K562 (cell line): ENCODE data around the gene AFF3. TPM values are rescaled to one million over a fixed set of nuclear protein-coding genes. Genes with fewer than 3 reads are reported as not detected.

Experiments used
- ATAC-seq: fragments of 200-7000 bp; cut with Tn5 transposase; 3 replicates; pipeline ENCODE4 v1.9.1; 2020; ENCODE audit warnings: moderate library complexity
- Bru-seq: library from RNA; stranded (reverse); fragments of 400-500 nt; gene quantifications from one replicate; lab custom pipeline; 2021; lab: Mats Ljungman, UMichigan
- BruChase-seq, 2 experiments: library from RNA; stranded (reverse); fragments of 400-500 nt; gene quantifications; one replicate each; lab custom pipeline; 2021; lab: Mats Ljungman, UMichigan
- BruUV-seq: library from RNA; stranded (reverse); fragments of 400-500 nt; replicated peaks from 2 replicates; lab custom pipeline; 2021; lab: Mats Ljungman, UMichigan
- CTCF ChIA-PET: fragments of 300-600 bp; formaldehyde crosslinking; extraction: SDS; loops from one replicate; lab custom pipeline; 2021; ENCODE audit warnings: low intra/inter-chr PET ratio; lab: Yijun Ruan, JAX
- POLR2A ChIA-PET: fragments of 300-600, 350-650 bp; sonication (Branson Sonifier 250); formaldehyde crosslinking; extraction: SDS; loops from one replicate; lab custom pipeline; 2021; ENCODE audit warnings: antibody characterized with exemption, inconsistent platforms; lab: Yijun Ruan, JAX
- DNase-seq, 4 experiments: peaks; one replicate each; pipeline versions ENCODE4 v3.0.0 to v3.0.0-alpha.2; 2011 to 2018; ENCODE audit warnings: low spot score in 3 of 4, mixed read lengths in 3 of 4; ENCODE audit errors: extremely low read depth in 1 of 4
- FAIRE-seq: peaks from 2 replicates; lab custom pipeline; 2011; peaks lifted over from hg19 to GRCh38; lab: Jason Lieb, UNC
- H2AFZ ChIP-seq: 2 replicates; pipeline ENCODE4 v1.6.0; 2011; ENCODE audit warnings: low read depth, low read length, control low read depth, inconsistent platforms
- H3K27ac ChIP-seq: fragments of 200-600 bp; 3 replicates; pipeline ENCODE4 v1.8.0; 2011; ENCODE audit warnings: low read depth, mild to moderate bottlenecking, control low read depth, inconsistent platforms, low read length, moderate library complexity, mixed read lengths; ENCODE audit errors: extremely low read depth
- H3K27me3 ChIP-seq, 2 experiments: fragments of 300-600 bp in 1 of 2; 2 replicates in 1 of 2; 3 replicates in 1 of 2; pipeline versions ENCODE4 v1.6.0 to v1.8.0; 2011; ENCODE audit warnings: inconsistent platforms in 2 of 2, low read length in 2 of 2, mild to moderate bottlenecking in 1 of 2, mixed read lengths in 1 of 2, moderate library complexity in 1 of 2; ENCODE audit not compliant: control insufficient read depth in 2 of 2, insufficient read depth in 2 of 2
- H3K36me3 ChIP-seq: fragments of 300-600 bp; 3 replicates; pipeline ENCODE4 v1.8.0; 2011; ENCODE audit warnings: mild to moderate bottlenecking, low read length, inconsistent platforms; ENCODE audit not compliant: control insufficient read depth, insufficient read depth
- H3K4me1 ChIP-seq, 2 experiments: fragments of 200-600 bp in 1 of 2; replicated peaks in 1 of 2; 2 replicates in 1 of 2; 3 replicates in 1 of 2; pipeline versions ENCODE4 v1.5.1 to v1.8.0; 2011; ENCODE audit warnings: inconsistent platforms in 2 of 2, low read length in 2 of 2, mild to moderate bottlenecking in 1 of 2, mixed read lengths in 1 of 2, moderate library complexity in 1 of 2; ENCODE audit not compliant: control insufficient read depth in 2 of 2, insufficient read depth in 2 of 2
- H3K4me2 ChIP-seq: 2 replicates; pipeline ENCODE4 v1.6.1; 2011; ENCODE audit warnings: low read length, control low read depth, inconsistent platforms, mixed read lengths; ENCODE audit not compliant: insufficient read depth
- H3K4me3 ChIP-seq: fragments of 200-600 bp; sonication (generic), shearing (Covaris generic); 2 replicates; pipeline ENCODE4 v1.5.1; 2016; ENCODE audit warnings: control low read depth, inconsistent platforms
- H3K79me2 ChIP-seq: fragments of 200-600 bp; 3 replicates; pipeline ENCODE4 v1.8.0; 2011; ENCODE audit warnings: low read length, inconsistent platforms; ENCODE audit not compliant: control insufficient read depth, insufficient read depth
- H3K9ac ChIP-seq, 2 experiments: 2 replicates each; pipeline versions ENCODE4 v1.6.0 to v1.6.1; 2011; ENCODE audit warnings: low read depth in 2 of 2, low read length in 2 of 2, control low read depth in 1 of 2, inconsistent platforms in 1 of 2, mild to moderate bottlenecking in 1 of 2, mixed read lengths in 1 of 2; ENCODE audit not compliant: insufficient read depth in 1 of 2
- H3K9me1 ChIP-seq: one replicate; pipeline ENCODE4 v1.6.0; 2011; ENCODE audit warnings: inconsistent platforms, mild to moderate bottlenecking, low read length, moderate library complexity; ENCODE audit not compliant: control insufficient read depth, insufficient read depth
- H3K9me3 ChIP-seq: replicated peaks from 2 replicates; pipeline ENCODE4 v1.5.1; 2011; ENCODE audit warnings: low read depth, low read length, inconsistent platforms; ENCODE audit not compliant: control insufficient read depth, insufficient read depth
- H4K20me1 ChIP-seq: replicated peaks from 2 replicates; pipeline ENCODE4 v1.6.1; 2011; ENCODE audit warnings: low read length, inconsistent platforms, mixed read lengths; ENCODE audit not compliant: control insufficient read depth, insufficient read depth
- ETS1 ChIP-seq: conservative IDR thresholded peaks from 2 replicates; pipeline ENCODE4 v1.6.1; 2011; ENCODE audit warnings: low read depth, mild to moderate bottlenecking, low read length; ENCODE audit not compliant: control insufficient read depth
- ILF3 ChIP-seq: fragments of 450-650 bp; IDR thresholded peaks from 2 replicates; pipeline ENCODE4 v1.6.1; 2018; ENCODE audit warnings: antibody characterized with exemption, mild to moderate bottlenecking, moderate library complexity, borderline replicate concordance
- POLR2B ChIP-seq: fragments of 450-650 bp; IDR thresholded peaks from 2 replicates; pipeline ENCODE4 v1.6.1; 2018; ENCODE audit warnings: low read depth; ENCODE audit not compliant: partially characterized antibody
- ZNF518B ChIP-seq: fragments of 250-450 bp; sonication (Bioruptor Pico); IDR thresholded peaks from 2 replicates; pipeline ENCODE4 v1.5.0; 2021; ENCODE audit warnings: mild to moderate bottlenecking, moderate library complexity
- WGBS: fragments of 100-300 bp; shearing (Covaris generic); methylation state at CpG from one replicate; pipeline ENCODE4 v1.1.6; 2016; ENCODE audit warnings: low coverage, mixed read lengths; ENCODE audit not compliant: insufficient coverage; ENCODE audit errors: missing lambda C conversion rate; 5-methylcytosine and 5-hydroxymethylcytosine counted together
- in situ Hi-C: fragments of 300-500 bp; cut with MboI; formaldehyde crosslinking; loops from 4 replicates; pipeline ENCODE4 v1.15.0; 2018; ENCODE audit warnings: inconsistent platforms, mixed read lengths
- intact Hi-C: fragments of 100-400 bp; cut with micrococcal nuclease; formaldehyde crosslinking; loops from 2 replicates; pipeline ENCODE4 v1.14.2; 2022
- long read RNA-seq, 3 experiments: library from polyadenylated mRNA in 2 of 3; library from RNA in 1 of 3; unstranded in 2 of 3; stranded (forward) in 1 of 3; transcript quantifications; one replicate each; pipeline ENCODE4 v2.0.0, GENCODE V29; 2019 to 2022
- polyA minus RNA-seq, 3 experiments: library from RNA; depleted of rRNA, polyadenylated mRNA; stranded (reverse); fragments of >200 nt; gene quantifications; 2 replicates each; pipeline ENCODE4 v1.2.3, GENCODE V29; 2011
- polyA plus RNA-seq, 8 experiments: library from polyadenylated mRNA; depleted of rRNA in 4 of 8; stranded (reverse) in 5 of 8; unstranded in 3 of 8; fragments of >200 nt; fragmentation: Nextera tagmentation in 2 of 8; fragmentation: Illumina TruSeq in 1 of 8; extraction: Ambion mirVana in 2 of 8; extraction: Trizol in 1 of 8; gene quantifications; 2 replicates each; pipeline versions ENCODE4 v1.2.1 to v1.2.3, GENCODE V29; 2011 to 2014; ENCODE audit warnings: inconsistent platforms in 1 of 8, missing spikeins in 1 of 8
- total RNA-seq, 7 experiments: library from RNA; depleted of rRNA in 6 of 7; stranded (reverse); fragments of >200 nt in 6 of 7; fragmentation: Illumina TruSeq in 2 of 7; extraction: Trizol in 2 of 7; gene quantifications; 2 replicates each; pipeline versions ENCODE4 v1.2.1 to v1.2.3, GENCODE V29; 2011 to 2021; ENCODE audit warnings: low replicate concordance in 1 of 7

Gene AFF3
- total RNA-seq (2011; cell fraction: chromatin; rRNA removed; ENCODE audit: low replicate concordance), result not detected in 2 replicates
- total RNA-seq (2011; cell fraction: nucleolus; rRNA removed), result not detected in 2 replicates
- total RNA-seq (2011; cell fraction: nucleoplasm; rRNA removed), result not detected in 2 replicates
- total RNA-seq (2014; rRNA removed) (not detected in 2 replicates), total RNA-seq (2014; rRNA removed; fragmentation: Illumina TruSeq; extraction: Trizol) (not detected in 2 replicates), total RNA-seq (2015; rRNA removed; fragmentation: Illumina TruSeq; extraction: Trizol) (0.04 and 0.11 TPM in 2 replicates), total RNA-seq (2021) (0.02 and 0.11 TPM in 2 replicates), polyA plus RNA-seq (2011; rRNA removed) (not detected in 2 replicates), polyA plus RNA-seq (2014; fragmentation: Illumina TruSeq; extraction: Trizol) (not detected in 2 replicates), polyA plus RNA-seq (2014; fragmentation: Nextera tagmentation; extraction: Ambion mirVana) (not detected), polyA plus RNA-seq (2014; rRNA removed) (not detected in 2 replicates), polyA minus RNA-seq (2011; rRNA and poly(A)+ RNA removed) (not detected in 2 replicates), Bru-seq, nascent RNA (percentile 8 among the genes with signal in this experiment), BruChase-seq, experiment 1, labeled RNA remaining after a 2-hour chase (percentile 6 among the genes with signal in this experiment), BruChase-seq, experiment 2, labeled RNA remaining after a 6-hour chase (percentile 8 among the genes with signal in this experiment)
- polyA plus RNA-seq (2011; cell fraction: cytosol; rRNA removed), result not detected in 2 replicates
- polyA plus RNA-seq (2011; cell fraction: nucleus; rRNA removed), result not detected in 2 replicates
- polyA plus RNA-seq (2012), result under 0.01 and 0.03 TPM in 2 replicates
- polyA minus RNA-seq (2011; cell fraction: cytosol; rRNA and poly(A)+ RNA removed), result not detected in 2 replicates
- polyA minus RNA-seq (2011; cell fraction: nucleus; rRNA and poly(A)+ RNA removed), result not detected in 2 replicates
- long read RNA-seq, experiment 1, result 0 reads
- long read RNA-seq, experiment 2, result 0 reads
- long read RNA-seq, experiment 3, result 0 reads

- no peak for TF ChIP-seq ILF3
- no peak for TF ChIP-seq POLR2B
- TF ChIP-seq ETS1, result no peak
- no peak for TF ChIP-seq ZNF518B (CRISPR knock-in tag)
- TF ChIP-seq, all 486 proteins: peak for 0
- Histone ChIP-seq H2AFZ (no peak within 1 kb of the TSS), H3K79me2 (no peaks in the 10 kb centered on the region), H3K27me3 (peaks cover 2 to 37% of the 10 kb centered on the region in 2 experiments; a peak in 3 of 5 replicates), H3K4me3 (no peak within 1 kb of the TSS), H3K36me3 (no peaks in the 10 kb centered on the region), H3K9me1 (no peaks in the 10 kb centered on the region), H3K4me1 (no peaks in the 10 kb centered on the region), H4K20me1 (0 out of 2 replicates have a peak, but pooled peaks cover 8% of the 10 kb centered on the region), H3K4me2 (no peak within 1 kb of the TSS), H3K9ac (no peak within 1 kb of the TSS), H3K27ac (no peak within 1 kb of the TSS), H3K9me3 (no peaks in the 10 kb centered on the region)
- DNase-seq, result no peak
- intact Hi-C loops, result no loop called here
- in situ Hi-C loops, result no loop called here
- CTCF ChIA-PET, result no interaction called here
- WGBS, result under 1% methylated on average over 10 of the region's 11 CpGs
- ATAC-seq, result no peak
- no peak for FAIRE-seq
- POLR2A ChIA-PET, result no interaction called here
- BruUV-seq, result no TSS peak
Observed at GRCh38 chr2:100142393-100142792, at the start of gene AFF3. Gene AFF3 (minus strand): TSS chr2:100142590. CDS start chr2:100104454, 38,136 bp downstream.
